PC-9 (cell line): ENCODE results near the gene SPEN. TPM values are rescaled to one million over a fixed set of nuclear protein-coding genes. Genes with fewer than 3 reads are reported as not detected.

Experiments
- BruUV-seq: library from RNA; stranded (reverse); fragments of 400-500 nt; replicated peaks from 2 replicates; lab custom pipeline; 2021; lab: Mats Ljungman, UMichigan
- CTCF ChIA-PET: fragments of 300-600 bp; sonication (Branson Sonifier 250); formaldehyde crosslinking; loops from one replicate; lab custom pipeline; 2022; ENCODE audit warnings: antibody characterized with exemption; lab: Charles Lee
- POLR2A ChIA-PET: fragments of 300-600 bp; sonication (Branson Sonifier 250); formaldehyde crosslinking; loops from one replicate; lab custom pipeline; 2022; ENCODE audit warnings: antibody characterized with exemption; ENCODE audit not compliant: unreplicated experiment; lab: Charles Lee
- DNase-seq, 2 experiments: peaks; one replicate each; pipeline versions ENCODE4 v3.0.0 to v3.0.0-alpha.2; 2015 to 2022; ENCODE audit warnings: mixed read lengths in 1 of 2
- H2AFZ ChIP-seq: fragments of 200-600 bp; sonication (generic); 2 replicates; pipeline ENCODE4 v1.8.1; 2017; ENCODE audit warnings: antibody characterized with exemption
- H3F3A ChIP-seq: fragments of 200-600 bp; sonication (generic); 2 replicates; pipeline ENCODE4 v1.8.1; 2017; ENCODE audit warnings: antibody characterized with exemption, mild to moderate bottlenecking, low read depth; ENCODE audit not compliant: insufficient read depth
- H3K27ac ChIP-seq: fragments of 200-600 bp; sonication (generic); 2 replicates; pipeline ENCODE4 v1.6.1; 2016; ENCODE audit warnings: mixed run types
- H3K27me3 ChIP-seq: fragments of 200-600 bp; sonication (generic); 2 replicates; pipeline ENCODE4 v1.6.1; 2016; ENCODE audit warnings: low read depth, mixed run types; ENCODE audit not compliant: insufficient read depth
- H3K36me3 ChIP-seq: fragments of 200-600 bp; sonication (generic); 2 replicates; pipeline ENCODE4 v1.6.1; 2016; ENCODE audit warnings: low read depth, mixed run types
- H3K4me1 ChIP-seq: fragments of 200-600 bp; sonication (generic); replicated peaks from 2 replicates; pipeline ENCODE4 v1.6.1; 2016; ENCODE audit warnings: mixed run types; ENCODE audit not compliant: insufficient read depth
- H3K4me2 ChIP-seq: fragments of 200-600 bp; sonication (generic); 2 replicates; pipeline ENCODE4 v1.6.1; 2017; ENCODE audit warnings: mixed run types
- H3K4me3 ChIP-seq: fragments of 200-600 bp; sonication (generic); 2 replicates; pipeline ENCODE4 v1.6.1; 2016; ENCODE audit warnings: mixed run types
- H3K79me2 ChIP-seq: fragments of 200-600 bp; sonication (generic); 2 replicates; pipeline ENCODE4 v1.6.1; 2017; ENCODE audit warnings: low read depth, mixed run types
- H3K9me2 ChIP-seq: fragments of 200-600 bp; sonication (generic); 2 replicates; pipeline ENCODE4 v1.8.1; 2017; ENCODE audit warnings: mild to moderate bottlenecking; ENCODE audit not compliant: insufficient read depth
- H3K9me3 ChIP-seq: fragments of 200-600 bp; sonication (generic); 2 replicates; pipeline ENCODE4 v1.8.1; 2016; ENCODE audit warnings: low read depth; ENCODE audit not compliant: insufficient read depth
- H4K20me1 ChIP-seq: fragments of 200-600 bp; sonication (generic); 2 replicates; pipeline ENCODE4 v1.8.1; 2017; ENCODE audit not compliant: insufficient read depth
- CTCF ChIP-seq: fragments of 200-600 bp; sonication (generic); conservative IDR thresholded peaks from 2 replicates; pipeline ENCODE4 v1.6.1; 2017; ENCODE audit warnings: mixed run types, antibody characterized with exemption, mild to moderate bottlenecking, moderate library complexity
- EZH2 ChIP-seq: fragments of 200-600 bp; sonication (generic); IDR thresholded peaks from 2 replicates; pipeline ENCODE4 v1.8.0; 2017; ENCODE audit warnings: antibody characterized with exemption, low read depth
- intact Hi-C: fragments of 100-400 bp; cut with micrococcal nuclease; formaldehyde crosslinking; loops from one replicate; pipeline ENCODE4 v1.10.0; 2022; ENCODE audit not compliant: unreplicated experiment
- total RNA-seq: library from RNA; stranded (reverse); gene quantifications from 2 replicates; pipeline ENCODE4 v1.2.3, GENCODE V29; 2021

Gene SPEN
- total RNA-seq, 1 experiment from 2014 or later: 46.8 TPM

DNA sequence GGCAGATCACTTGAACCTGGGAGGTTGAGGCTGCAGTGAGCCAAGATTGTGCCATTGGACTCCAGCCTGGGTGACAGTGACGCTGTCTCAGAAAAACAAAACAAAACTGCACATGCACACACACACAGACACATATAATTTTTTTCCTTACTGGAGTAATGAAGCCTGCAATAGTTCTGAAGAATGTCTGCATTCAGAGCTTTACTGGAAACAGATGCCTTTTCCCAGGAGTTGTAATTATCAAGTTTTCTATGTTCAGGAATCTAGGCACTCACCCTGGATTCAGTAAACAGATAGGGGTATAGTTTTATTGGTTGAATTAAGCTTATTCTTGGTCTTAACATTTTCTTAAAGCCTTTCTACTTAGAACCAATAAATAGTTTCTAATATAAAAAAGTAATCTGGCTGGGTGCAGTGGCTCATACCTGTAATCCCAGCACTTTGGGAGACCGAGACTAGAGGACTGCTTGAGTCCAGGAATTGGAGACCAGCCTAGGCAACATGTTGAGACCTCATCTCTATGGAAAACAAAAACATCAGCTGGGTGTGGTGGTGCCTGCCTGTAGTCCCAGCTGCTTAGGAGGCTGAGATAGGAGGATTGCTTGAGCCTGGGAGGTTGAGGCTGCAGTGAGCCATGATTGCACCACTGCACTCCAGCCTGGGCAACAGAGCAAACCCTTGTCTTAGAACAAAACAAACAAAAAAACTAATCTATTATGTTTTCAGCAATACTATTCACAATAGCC, 15.8 kb downstream of the SPEN start:
- no peak for DNase-seq
- Histone ChIP-seq H3K9me2 (no peaks in the 10 kb centered on the region), H3K36me3 (no peaks in the 10 kb centered on the region), H3K4me1 (no peaks in the 10 kb centered on the region), H3K27ac (no peak overlapping the region), H3K9me3 (no peaks in the 10 kb centered on the region), H3F3A (no peaks in the 10 kb centered on the region), H3K4me3 (no peak overlapping the region), H3K27me3 (no peaks in the 10 kb centered on the region), H4K20me1 (peaks cover 46% of the 10 kb centered on the region), H3K79me2 (peaks cover 98% of the 10 kb centered on the region), H2AFZ (no peak overlapping the region), H3K4me2 (no peak overlapping the region)
- ChIA-PET CTCF (no interaction called here), POLR2A (interaction anchor here (0.6 kb wide), 2 partner anchors 62 to 96 kb away, joined by 4 to 19 read pairs; no protein-coding TSS in a partner anchor)
- no TSS peak for BruUV-seq
- intact Hi-C loops: no loop called here
- TF ChIP-seq EZH2 (no peak), CTCF (no peak)

DNA sequence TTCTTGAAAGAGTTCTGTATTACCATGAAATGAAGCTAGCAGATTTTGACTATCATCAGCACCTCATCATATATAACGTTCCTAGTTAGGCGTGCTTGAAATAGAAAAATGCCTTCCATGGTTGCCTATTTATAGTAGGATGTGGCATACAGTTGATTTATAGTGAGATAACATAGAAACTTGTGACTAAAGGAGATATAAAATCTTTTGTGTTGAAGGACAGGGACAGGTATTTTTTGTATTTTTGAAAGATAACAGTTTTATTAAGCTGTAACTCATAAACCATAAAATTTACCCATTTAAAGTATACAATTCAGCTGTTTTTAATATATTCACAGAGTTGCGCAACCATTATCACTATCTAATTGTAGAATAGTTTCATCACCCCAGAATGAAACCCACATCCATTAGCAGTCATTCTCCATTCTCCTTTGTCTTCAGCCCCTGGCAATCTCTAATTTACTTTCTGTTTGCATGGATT, 19.3 kb downstream of the SPEN start:
- Histone ChIP-seq H3K27me3 (no peaks in the 10 kb centered on the region), H4K20me1 (peaks cover 50% of the 10 kb centered on the region), H3K79me2 (peaks cover 98% of the 10 kb centered on the region), H3K27ac (no peak overlapping the region), H3K4me2 (no peak overlapping the region), H3F3A (no peaks in the 10 kb centered on the region), H3K9me3 (no peaks in the 10 kb centered on the region), H3K4me3 (no peak overlapping the region), H3K36me3 (no peaks in the 10 kb centered on the region), H3K4me1 (no peaks in the 10 kb centered on the region), H3K9me2 (no peaks in the 10 kb centered on the region), H2AFZ (no peak overlapping the region)
- POLR2A ChIA-PET: interaction anchor here (0.6 kb wide), 1 partner anchor 44 kb away, joined by 4 read pairs; no protein-coding TSS in a partner anchor
- BruUV-seq: no TSS peak
- CTCF ChIA-PET: no interaction called here
- no peak for DNase-seq
- intact Hi-C loops: no loop called here
- TF ChIP-seq EZH2 (no peak), CTCF (no peak)

DNA sequence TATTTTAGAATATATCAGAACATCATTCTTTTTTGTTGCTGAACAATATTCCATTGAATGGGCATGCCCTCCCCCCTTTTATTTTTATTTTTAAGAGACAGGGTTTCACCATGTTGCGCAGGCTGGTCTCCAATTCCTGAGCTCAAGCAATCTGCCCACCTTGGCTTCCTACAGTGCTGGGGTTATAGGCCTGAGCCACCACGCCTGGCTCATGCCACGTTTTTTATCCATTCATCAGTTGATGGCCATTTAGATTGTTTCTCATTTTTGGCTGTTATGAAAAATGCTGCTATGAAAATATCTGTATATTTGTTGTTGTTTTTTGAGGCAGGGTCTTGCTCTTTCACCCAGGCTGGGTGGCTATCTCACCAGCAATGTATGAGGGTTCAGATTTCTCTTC, 19.8 kb downstream of the SPEN start:
- CTCF ChIA-PET: interaction anchor here (0.6 kb wide), 1 partner anchor 12 kb away, joined by 3 read pairs; no protein-coding TSS in a partner anchor
- H3K27ac ChIP-seq: no peak overlapping the region
- no peak overlapping the region for H3K4me2 ChIP-seq

More for the DNA sequence above, 19.8 kb downstream of the SPEN start:
- TF ChIP-seq EZH2 (no peak), CTCF (no peak)
- no peaks in the 10 kb centered on the region for H3K27me3 ChIP-seq
- H3K9me3 ChIP-seq: no peaks in the 10 kb centered on the region
- no peaks in the 10 kb centered on the region for H3K9me2 ChIP-seq
- DNase-seq: no peak
- H3K79me2 ChIP-seq: peaks cover 98% of the 10 kb centered on the region
- no peak overlapping the region for H3K4me3 ChIP-seq
- no peaks in the 10 kb centered on the region for H3F3A ChIP-seq
- intact Hi-C loops: no loop called here
- no peaks in the 10 kb centered on the region for H3K36me3 ChIP-seq
- H3K4me1 ChIP-seq: no peaks in the 10 kb centered on the region
- peaks cover 44% of the 10 kb centered on the region for H4K20me1 ChIP-seq
- POLR2A ChIA-PET: interaction anchor here (0.6 kb wide), 1 partner anchor 44 kb away, joined by 4 read pairs; no protein-coding TSS in a partner anchor
- no TSS peak for BruUV-seq
- no peak overlapping the region for H2AFZ ChIP-seq
